DND-41 (cell line): ENCODE measurements around the gene LYRM2.

Experiments used
- ATAC-seq: fragments of 200-7000 bp; cut with Tn5 transposase; 3 replicates; pipeline ENCODE4 v1.9.1; 2021; ENCODE audit warnings: low read depth; ENCODE audit not compliant: insufficient read depth
- DNase-seq: peaks from one replicate; pipeline ENCODE4 v3.0.0-alpha.2; 2020
- H2AFZ ChIP-seq: 2 replicates; pipeline ENCODE4 v1.6.0; 2012; ENCODE audit warnings: low read depth, low read length
- H3K27ac ChIP-seq: 2 replicates; pipeline ENCODE4 v1.5.1; 2012; ENCODE audit warnings: low read length, inconsistent platforms
- H3K27me3 ChIP-seq: fragments of 200-600 bp; sonication (generic); 2 replicates; pipeline ENCODE4 v1.6.0; 2012; ENCODE audit warnings: low read length, mild to moderate bottlenecking, inconsistent platforms; ENCODE audit not compliant: insufficient read depth, poor library complexity
- H3K36me3 ChIP-seq: 2 replicates; pipeline ENCODE4 v1.5.1; 2012; ENCODE audit warnings: low read length, inconsistent platforms; ENCODE audit not compliant: insufficient read depth
- H3K4me1 ChIP-seq: 2 replicates; pipeline ENCODE4 v1.5.1; 2012; ENCODE audit warnings: mild to moderate bottlenecking, low read length; ENCODE audit not compliant: insufficient read depth
- H3K4me2 ChIP-seq: 2 replicates; pipeline ENCODE4 v1.6.0; 2012; ENCODE audit warnings: mild to moderate bottlenecking, moderate library complexity, low read length, inconsistent platforms; ENCODE audit not compliant: insufficient read depth
- H3K4me3 ChIP-seq, 2 experiments: fragments of 200-600 bp in 1 of 2; shearing (Covaris generic) in 1 of 2; 2 replicates each; pipeline ENCODE4 v1.5.1; 2012 to 2016; ENCODE audit warnings: inconsistent platforms in 2 of 2, low read length in 2 of 2, mild to moderate bottlenecking in 2 of 2, low read depth in 1 of 2, moderate library complexity in 1 of 2
- H3K79me2 ChIP-seq: 2 replicates; pipeline ENCODE4 v1.6.0; 2012; ENCODE audit warnings: low read length, inconsistent platforms; ENCODE audit not compliant: insufficient read depth
- H3K9ac ChIP-seq: 2 replicates; pipeline ENCODE4 v1.6.0; 2012; ENCODE audit warnings: low read depth, mild to moderate bottlenecking, inconsistent platforms, low read length, moderate library complexity
- H3K9me3 ChIP-seq: 2 replicates; pipeline ENCODE4 v1.5.1; 2012; ENCODE audit warnings: low read length, moderate library complexity, mild to moderate bottlenecking, inconsistent platforms; ENCODE audit not compliant: insufficient read depth, severe bottlenecking
- H4K20me1 ChIP-seq: 2 replicates; pipeline ENCODE4 v1.6.0; 2012; ENCODE audit warnings: low read length; ENCODE audit not compliant: insufficient read depth
- EZH2 ChIP-seq: IDR thresholded peaks from 3 replicates; pipeline ENCODE4 v1.6.1; 2012; ENCODE audit warnings: borderline replicate concordance, low read depth, mild to moderate bottlenecking, moderate library complexity, low read length, inconsistent platforms; ENCODE audit not compliant: severe bottlenecking
- TF ChIP-seq, protein P1 (sequence below): IDR thresholded peaks from 2 replicates; pipeline ENCODE4 v1.5.1; 2012; ENCODE audit warnings: borderline replicate concordance, low read length, moderate library complexity, mild to moderate bottlenecking; ENCODE audit not compliant: poor library complexity, severe bottlenecking; ENCODE audit errors: extremely low read depth

The LYRM2 gene, protein sequence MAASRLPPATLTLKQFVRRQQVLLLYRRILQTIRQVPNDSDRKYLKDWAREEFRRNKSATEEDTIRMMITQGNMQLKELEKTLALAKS

GRCh38 chr6:89638320-89639195 is at the start of gene LYRM2:
LYRM2 (minus strand) TSS chr6:89638747; CDS start chr6:89638716, 31 bp downstream.
- Histone ChIP-seq H3K79me2 (peaks cover 21% of the 10 kb centered on the region), H3K9ac (peak within 1 kb of the TSS; percentile 80), H3K4me3 (peak within 1 kb of the TSS; percentile 36 to 80), H2AFZ (peak within 1 kb of the TSS; percentile 98), H3K4me2 (peak within 1 kb of the TSS; percentile 86), H3K4me1 (peaks cover 25% of the 10 kb centered on the region), H4K20me1 (no peaks in the 10 kb centered on the region), H3K9me3 (no peaks in the 10 kb centered on the region), H3K27me3 (no peaks in the 10 kb centered on the region), H3K27ac (peak within 1 kb of the TSS; percentile 97), H3K36me3 (peaks cover 46% of the 10 kb centered on the region)
- ATAC-seq (peak; percentile 95), DNase-seq (peak; percentile 91)
- no peak for TF ChIP-seq EZH2
- TF ChIP-seq, protein P1, sequence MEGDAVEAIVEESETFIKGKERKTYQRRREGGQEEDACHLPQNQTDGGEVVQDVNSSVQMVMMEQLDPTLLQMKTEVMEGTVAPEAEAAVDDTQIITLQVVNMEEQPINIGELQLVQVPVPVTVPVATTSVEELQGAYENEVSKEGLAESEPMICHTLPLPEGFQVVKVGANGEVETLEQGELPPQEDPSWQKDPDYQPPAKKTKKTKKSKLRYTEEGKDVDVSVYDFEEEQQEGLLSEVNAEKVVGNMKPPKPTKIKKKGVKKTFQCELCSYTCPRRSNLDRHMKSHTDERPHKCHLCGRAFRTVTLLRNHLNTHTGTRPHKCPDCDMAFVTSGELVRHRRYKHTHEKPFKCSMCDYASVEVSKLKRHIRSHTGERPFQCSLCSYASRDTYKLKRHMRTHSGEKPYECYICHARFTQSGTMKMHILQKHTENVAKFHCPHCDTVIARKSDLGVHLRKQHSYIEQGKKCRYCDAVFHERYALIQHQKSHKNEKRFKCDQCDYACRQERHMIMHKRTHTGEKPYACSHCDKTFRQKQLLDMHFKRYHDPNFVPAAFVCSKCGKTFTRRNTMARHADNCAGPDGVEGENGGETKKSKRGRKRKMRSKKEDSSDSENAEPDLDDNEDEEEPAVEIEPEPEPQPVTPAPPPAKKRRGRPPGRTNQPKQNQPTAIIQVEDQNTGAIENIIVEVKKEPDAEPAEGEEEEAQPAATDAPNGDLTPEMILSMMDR, result no peak

DNA sequence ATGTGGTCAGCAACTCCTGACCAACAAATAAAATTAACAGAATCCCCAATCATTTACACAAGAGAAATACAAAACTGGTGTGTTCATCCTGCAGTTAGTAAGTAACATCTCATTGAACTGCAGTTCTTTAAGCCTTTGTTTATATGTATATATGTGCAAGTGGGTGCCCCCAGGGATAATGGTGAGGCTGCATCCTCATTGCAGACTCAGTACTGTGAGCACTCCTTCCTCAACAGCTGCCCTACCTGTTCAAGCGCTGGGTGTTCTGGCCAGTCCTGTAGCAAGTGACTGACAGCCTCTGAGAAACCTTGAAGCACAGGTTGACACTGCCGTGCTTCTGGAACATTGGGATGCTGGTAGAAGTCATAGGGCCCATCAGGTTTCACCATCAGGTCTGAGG is 49.8 kb upstream of the LYRM2 start:
- Histone ChIP-seq H3K27ac (no peak overlapping the region), H4K20me1 (no peaks in the 10 kb centered on the region), H3K9me3 (no peaks in the 10 kb centered on the region), H3K9ac (no peak overlapping the region), H3K4me1 (no peaks in the 10 kb centered on the region), H3K36me3 (peaks cover 94% of the 10 kb centered on the region), H2AFZ (no peak overlapping the region), H3K27me3 (no peaks in the 10 kb centered on the region), H3K4me2 (no peak overlapping the region), H3K79me2 (no peaks in the 10 kb centered on the region), H3K4me3 (no peak overlapping the region)
- ATAC-seq, result no peak
- TF ChIP-seq, protein P1, result no peak
- TF ChIP-seq EZH2, result no peak
- DNase-seq, result no peak

DNA sequence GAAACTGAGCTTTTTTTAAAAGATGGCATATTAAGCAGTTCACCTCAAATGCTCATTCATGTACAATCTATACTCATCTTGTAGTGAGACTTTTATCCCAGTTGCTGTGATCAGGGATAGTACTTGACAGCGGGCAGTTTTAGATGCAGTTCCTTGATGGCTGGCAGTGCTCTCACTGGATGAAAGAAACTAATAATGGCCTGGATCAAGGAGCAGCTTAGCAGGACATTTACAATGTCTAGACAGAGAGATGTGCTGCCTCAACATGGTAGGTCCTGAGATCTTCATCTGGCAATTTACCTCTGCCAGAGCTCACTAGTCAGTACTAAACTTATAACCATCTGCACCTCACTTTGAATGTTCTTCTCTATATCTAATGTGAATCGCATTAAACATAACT is 46.8 kb upstream of the LYRM2 start:
- DNase-seq, result no peak
- Histone ChIP-seq H3K9ac (no peak overlapping the region), H3K9me3 (no peaks in the 10 kb centered on the region), H3K27ac (no peak overlapping the region), H3K4me1 (no peaks in the 10 kb centered on the region), H4K20me1 (no peaks in the 10 kb centered on the region), H3K79me2 (no peaks in the 10 kb centered on the region), H3K4me3 (no peak overlapping the region), H3K27me3 (no peaks in the 10 kb centered on the region), H3K36me3 (peaks cover 93% of the 10 kb centered on the region), H3K4me2 (no peak overlapping the region), H2AFZ (no peak overlapping the region)
- ATAC-seq, result no peak
- TF ChIP-seq EZH2, result no peak
- TF ChIP-seq, protein P1, result no peak
